PC-3 (cell line): Measurements from ENCODE around the gene MCRIP1.

Experiments used
- CTCF ChIP-seq: fragments of 300-600 bp; sonication (generic); conservative IDR thresholded peaks from 2 replicates; pipeline ENCODE4 v1.5.1; 2017; ENCODE audit warnings: antibody characterized with exemption, low read depth, mild to moderate bottlenecking, low read length
- EZH2 ChIP-seq: fragments of 300-600 bp; sonication (generic); IDR thresholded peaks from one replicate; pipeline ENCODE4 v1.6.1; 2017; ENCODE audit warnings: antibody characterized with exemption, mild to moderate bottlenecking, low read length; ENCODE audit not compliant: unreplicated experiment
- EZH2phosphoT487 ChIP-seq: fragments of 300-600 bp; sonication (generic); IDR thresholded peaks from 2 replicates; pipeline ENCODE4 v1.6.1; 2018; ENCODE audit warnings: mild to moderate bottlenecking, antibody characterized with exemption, low read length, borderline replicate concordance

GRCh38 chr17:81867170-81867990 is 34.3 kb upstream of the MCRIP1 start:
- no peak for TF ChIP-seq CTCF
- no peak for TF ChIP-seq EZH2
- TF ChIP-seq EZH2phosphoT487, result no peak
